GM21825 (cell line): Measurements from ENCODE around the gene NBPF15.
"Not testable (repeated sequence)": the region's sequence is repeated elsewhere in the genome, so short reads cannot be mapped to it uniquely, and the experiment has no call there.

Experiments
- ATAC-seq: cut with Tn5 transposase; IDR thresholded peaks from one replicate; pipeline ENCODE4 v1.9.1; 2021; ENCODE audit warnings: mild to moderate bottlenecking, moderate library complexity; ENCODE audit not compliant: unreplicated experiment

Gene NBPF15

GRCh38 chr1:144461136-144461759, at the start of gene NBPF15:
Gene NBPF15 (minus strand): TSS chr1:144461669. CDS start chr1:144440003, 21,666 bp downstream.
- ATAC-seq: peak; percentile 95

GRCh38 chr1:144496429-144496828, 35.0 kb upstream of the NBPF15 start:
- ATAC-seq: not testable (repeated sequence)

GRCh38 chr1:144494130-144494529, 32.7 kb upstream of the NBPF15 start:
- not testable (repeated sequence) for ATAC-seq

GRCh38 chr1:144490394-144490793, 28.9 kb upstream of the NBPF15 start:
- not testable (repeated sequence) for ATAC-seq

GRCh38 chr1:144487002-144487401, 25.5 kb upstream of the NBPF15 start:
- ATAC-seq: not testable (repeated sequence)

GRCh38 chr1:144485048-144485993, 23.9 kb upstream of the NBPF15 start:
- not testable (repeated sequence) for ATAC-seq

- not testable (repeated sequence) for ATAC-seq
Measured at GRCh38 chr1:144473897-144474296, 12.4 kb upstream of the NBPF15 start.

- ATAC-seq: not testable (repeated sequence)
Measured at GRCh38 chr1:144471434-144471833, 10.0 kb upstream of the NBPF15 start.

- ATAC-seq: not testable (repeated sequence)
Measured at GRCh38 chr1:144461778-144462177, 309 bp upstream of the NBPF15 start.

GRCh38 chr1:144460686-144461085, 783 bp downstream of the NBPF15 start:
- peak; percentile 43 for ATAC-seq

GRCh38 chr1:144442402-144442801, 19.1 kb downstream of the NBPF15 start:
- ATAC-seq: not testable (repeated sequence)

GRCh38 chr1:144439737-144440136, 21.7 kb downstream of the NBPF15 start:
- ATAC-seq: not testable (repeated sequence)

- ATAC-seq: not testable (repeated sequence)
Measured at GRCh38 chr1:144418891-144419694, 42.4 kb downstream of the NBPF15 start.

- peak; percentile 8 for ATAC-seq
Measured at GRCh38 chr1:144413404-144414118, 47.9 kb downstream of the NBPF15 start.

GRCh38 chr1:144412491-144413403, 48.7 kb downstream of the NBPF15 start:
- ATAC-seq: peak; percentile 90

- peak; percentile 69 for ATAC-seq
Measured at GRCh38 chr1:144412068-144412471, 49.4 kb downstream of the NBPF15 start.

GRCh38 chr1:144402807-144403206, 58.7 kb downstream of the NBPF15 start:
- not testable (repeated sequence) for ATAC-seq

- not testable (repeated sequence) for ATAC-seq
Measured at GRCh38 chr1:144371651-144372050, 89.8 kb downstream of the NBPF15 start.
